ENCODE results near the gene TRIM39. TPM values are rescaled to one million over a fixed set of nuclear protein-coding genes. Genes with fewer than 3 reads are reported as not detected.

The TRIM39 gene
- total and polyA plus RNA-seq, 2 donors (not counting 1 experiment from before 2014, with no cell fraction given): 18.1 to 31.4 TPM

- Mint-ChIP-seq H3K27me3 (peaks cover 65% of the 10 kb centered on the region), H3K4me3 (no peak overlapping the region), H3K9me3 (ENCODE audit: insufficient read depth) (no peaks in the 10 kb centered on the region), H3K27ac (no peak overlapping the region), H3K4me1 (no peaks in the 10 kb centered on the region)
- CTCF ChIA-PET: interaction anchor here (1.2 kb wide), 1 partner anchor 249 kb away, joined by 4 read pairs; no protein-coding TSS in a partner anchor
- no CpG with 5 or more reads among the region's 5 CpGs for WGBS (ENCODE audit: insufficient coverage)
- Histone ChIP-seq H3K27me3 (replicated peaks in 1 of 4; ENCODE audit: control extremely low read depth in 1 of 4, control insufficient read depth in 3 of 4, insufficient read depth in 4 of 4, low read length in 3 of 4) (peaks cover 0 to 34% (median 28%) of the 10 kb centered on the region in 4 experiments), H3K27ac (ENCODE audit: low read length in 2 of 2) (no peak overlapping the region), H3K9me3 (ENCODE audit: control extremely low read depth in 1 of 3, control insufficient read depth in 2 of 3, insufficient read depth in 1 of 3, low read length in 2 of 3) (no peaks in the 10 kb centered on the region), H3K36me3 (replicated peaks in 1 of 2; ENCODE audit: control extremely low read depth in 1 of 2, control insufficient read depth in 1 of 2, extremely low read depth in 1 of 2, insufficient read depth in 2 of 2, low read length in 1 of 2) (no peaks in the 10 kb centered on the region), H3K4me2 (replicated peaks; ENCODE audit: low read depth, low read length, poor library complexity, severe bottlenecking) (no peak overlapping the region), H4K20me1 (ENCODE audit: control insufficient read depth, insufficient read depth, low read length, poor library complexity, severe bottlenecking) (no peaks in the 10 kb centered on the region), H3K79me2 (ENCODE audit: control insufficient read depth, insufficient read depth, low read length) (no peaks in the 10 kb centered on the region), H3K4me1 (ENCODE audit: control insufficient read depth in 2 of 2, insufficient read depth in 2 of 2, low read length in 2 of 2) (no peaks in the 10 kb centered on the region), H3K4me3 (ENCODE audit: control extremely low read depth in 1 of 5, extremely low read depth in 1 of 5, insufficient read depth in 1 of 5, low read depth in 2 of 5, low read length in 4 of 5) (no peak overlapping the region), H2AFZ (ENCODE audit: insufficient read depth, low read depth, low read length, poor library complexity, severe bottlenecking) (no peak overlapping the region), H3K9ac (ENCODE audit: low read length) (no peak overlapping the region)
- intact Hi-C loops (cut with micrococcal nuclease): no loop called here
- POLR2A ChIA-PET: no interaction called here
- no peak for TF ChIP-seq CTCF (IDR thresholded peaks at IDR 0.05)
- no peak for TF ChIP-seq EZH2 (IDR thresholded peaks at IDR 0.05; ENCODE audit: borderline replicate concordance, insufficient read depth, low read depth, low read length, poor library complexity, severe bottlenecking)
- no peak for DNase-seq
- no peak for ATAC-seq (ENCODE audit: low read depth)
These were observed 53.7 kb downstream of the TRIM39 start for GRCh38 chr6:30380464-30380863.

GRCh38 chr6:30386166-30386565 lies 59.4 kb downstream of the TRIM39 start:
- no peak overlapping the region for H3K27ac Mint-ChIP-seq
- POLR2A ChIA-PET: no interaction called here

More at GRCh38 chr6:30386166-30386565, 59.4 kb downstream of the TRIM39 start:
- Histone ChIP-seq H2AFZ (ENCODE audit: insufficient read depth, low read depth, low read length, poor library complexity, severe bottlenecking) (no peak overlapping the region), H3K27me3 (replicated peaks in 1 of 4; ENCODE audit: control extremely low read depth in 1 of 4, control insufficient read depth in 3 of 4, insufficient read depth in 4 of 4, low read length in 3 of 4) (peaks cover 0 to 43% (median 14%) of the 10 kb centered on the region in 4 experiments), H3K4me1 (ENCODE audit: control insufficient read depth in 2 of 2, insufficient read depth in 2 of 2, low read length in 2 of 2) (no peaks in the 10 kb centered on the region), H3K79me2 (ENCODE audit: control insufficient read depth, insufficient read depth, low read length) (no peaks in the 10 kb centered on the region), H3K9me3 (ENCODE audit: control extremely low read depth in 1 of 3, control insufficient read depth in 2 of 3, insufficient read depth in 1 of 3, low read length in 2 of 3) (no peaks in the 10 kb centered on the region), H3K4me3 (ENCODE audit: control extremely low read depth in 1 of 5, extremely low read depth in 1 of 5, insufficient read depth in 1 of 5, low read depth in 2 of 5, low read length in 4 of 5) (no peak overlapping the region), H3K9ac (ENCODE audit: low read length) (no peak overlapping the region), H4K20me1 (ENCODE audit: control insufficient read depth, insufficient read depth, low read length, poor library complexity, severe bottlenecking) (no peaks in the 10 kb centered on the region), H3K36me3 (replicated peaks in 1 of 2; ENCODE audit: control extremely low read depth in 1 of 2, control insufficient read depth in 1 of 2, extremely low read depth in 1 of 2, insufficient read depth in 2 of 2, low read length in 1 of 2) (no peaks in the 10 kb centered on the region), H3K27ac (ENCODE audit: low read length in 2 of 2) (no peak overlapping the region), H3K4me2 (replicated peaks; ENCODE audit: low read depth, low read length, poor library complexity, severe bottlenecking) (no peak overlapping the region)
- no peaks in the 10 kb centered on the region for H3K9me3 Mint-ChIP-seq (ENCODE audit: insufficient read depth)
- no peaks in the 10 kb centered on the region for H3K4me1 Mint-ChIP-seq
- DNase-seq: no peak
- 43% methylated on average over 1 of the region's 3 CpGs for WGBS (ENCODE audit: insufficient coverage)
- no peak for ATAC-seq (ENCODE audit: low read depth)
- TF ChIP-seq CTCF (IDR thresholded peaks at IDR 0.05): no peak
- TF ChIP-seq EZH2 (IDR thresholded peaks at IDR 0.05; ENCODE audit: borderline replicate concordance, insufficient read depth, low read depth, low read length, poor library complexity, severe bottlenecking): no peak
- no peak overlapping the region for H3K4me3 Mint-ChIP-seq
- CTCF ChIA-PET: no interaction called here
- intact Hi-C loops (cut with micrococcal nuclease): no loop called here
- peaks cover 75% of the 10 kb centered on the region for H3K27me3 Mint-ChIP-seq
